H1 (cell line): ENCODE measurements around the gene RING1. TPM values are rescaled to one million over a fixed set of nuclear protein-coding genes. Genes with fewer than 3 reads are reported as not detected.
A peak's percentile ranks its signal among the peaks of the same experiment; 100 is the strongest.

ENCODE experiments used
- CTCF ChIA-PET: fragments of 300-600 bp; sonication (Branson Sonifier 250); formaldehyde crosslinking; loops from one replicate; lab custom pipeline; 2021; ENCODE audit not compliant: partially characterized antibody; lab: Charles Lee
- POLR2A ChIA-PET: fragments of 300-600 bp; sonication (Branson Sonifier 250); formaldehyde crosslinking; loops from one replicate; lab custom pipeline; 2021; ENCODE audit warnings: inconsistent platforms; ENCODE audit not compliant: partially characterized antibody; lab: Charles Lee
- DNase-seq, 2 experiments: peaks; one replicate each; pipeline versions ENCODE4 v3.0.0 to v3.0.0-alpha.2; 2010 to 2022; ENCODE audit warnings: low spot score in 2 of 2, low read depth in 1 of 2, mixed read lengths in 1 of 2
- FAIRE-seq: peaks from 2 replicates; lab custom pipeline; 2011; peaks lifted over from hg19 to GRCh38; lab: Jason Lieb, UNC
- H2AFZ ChIP-seq: 2 replicates; pipeline ENCODE4 v1.8.1; 2012; ENCODE audit warnings: low read length, inconsistent platforms
- H2AK5ac ChIP-seq: 2 replicates; pipeline ENCODE4 v1.6.1; 2013; ENCODE audit warnings: low read depth, low read length
- H2BK120ac ChIP-seq: replicated peaks from 2 replicates; pipeline ENCODE3; 2013; ENCODE audit warnings: low read depth, low read length, inconsistent platforms
- H2BK12ac ChIP-seq: 2 replicates; pipeline ENCODE4 v1.6.1; 2013; ENCODE audit warnings: low read depth, low read length
- H2BK15ac ChIP-seq: 2 replicates; pipeline ENCODE4 v1.6.1; 2013; ENCODE audit warnings: low read length
- H2BK20ac ChIP-seq: 2 replicates; pipeline ENCODE4 v1.6.1; 2013; ENCODE audit warnings: low read length
- H2BK5ac ChIP-seq: 2 replicates; pipeline ENCODE4 v1.6.1; 2013; ENCODE audit warnings: low read depth, low read length
- H3K14ac ChIP-seq: 2 replicates; pipeline ENCODE4 v1.6.1; 2013; ENCODE audit warnings: inconsistent platforms; ENCODE audit not compliant: insufficient read length
- H3K18ac ChIP-seq: 2 replicates; pipeline ENCODE4 v1.6.1; 2013; ENCODE audit warnings: low read length; ENCODE audit errors: extremely low read depth
- H3K23ac ChIP-seq: 2 replicates; pipeline ENCODE4 v1.6.1; 2013; ENCODE audit warnings: inconsistent platforms; ENCODE audit not compliant: insufficient read length
- H3K23me2 ChIP-seq: 2 replicates; pipeline ENCODE4 v1.6.1; 2013; ENCODE audit warnings: low read depth, low read length
- H3K27ac ChIP-seq: 2 replicates; pipeline ENCODE4 v1.6.1; 2011; ENCODE audit warnings: low read depth, low read length, inconsistent platforms
- H3K27me3 ChIP-seq, 4 experiments: replicated peaks in 1 of 4; 1 replicate in 1 of 4; 2 replicates in 3 of 4; pipeline versions ENCODE4 v1.6.1 to v1.8.1; 2011 to 2013; ENCODE audit warnings: low read length in 3 of 4, mild to moderate bottlenecking in 3 of 4, inconsistent platforms in 2 of 4, mixed read lengths in 2 of 4, moderate library complexity in 1 of 4; ENCODE audit not compliant: control insufficient read depth in 3 of 4, insufficient read depth in 3 of 4; ENCODE audit errors: extremely low read depth in 1 of 4
- H3K36me3 ChIP-seq, 4 experiments: 2 replicates each; pipeline versions ENCODE4 v1.6.1 to v1.8.1; 2011 to 2013; ENCODE audit warnings: mild to moderate bottlenecking in 4 of 4, low read length in 3 of 4, moderate library complexity in 2 of 4, control low read depth in 1 of 4, inconsistent platforms in 1 of 4; ENCODE audit not compliant: insufficient read depth in 4 of 4, control insufficient read depth in 2 of 4
- H3K4ac ChIP-seq: replicated peaks from 2 replicates; pipeline ENCODE3; 2013; ENCODE audit warnings: low read length, low read depth, mixed read lengths, inconsistent platforms; ENCODE audit not compliant: insufficient read length
- H3K4me1 ChIP-seq, 4 experiments: replicated peaks in 1 of 4; 1 replicate in 1 of 4; 2 replicates in 3 of 4; pipeline versions ENCODE4 v1.6.1 to v1.8.1; 2011 to 2013; ENCODE audit warnings: low read length in 3 of 4, inconsistent platforms in 2 of 4, mixed read lengths in 1 of 4; ENCODE audit not compliant: insufficient read depth in 4 of 4, control insufficient read depth in 3 of 4
- H3K4me2 ChIP-seq, 2 experiments: 2 replicates each; pipeline versions ENCODE4 v1.6.1 to v1.8.1; 2011 to 2013; ENCODE audit warnings: low read depth in 2 of 2, low read length in 2 of 2, control low read depth in 1 of 2, inconsistent platforms in 1 of 2, mild to moderate bottlenecking in 1 of 2; ENCODE audit not compliant: insufficient read depth in 1 of 2
- H3K4me3 ChIP-seq, 4 experiments: fragments of 200-600, 300-600 bp in 1 of 4; sonication (generic), shearing (Covaris generic), sonication (Bioruptor Twin) in 1 of 4; 2 replicates each; pipeline versions ENCODE4 v1.5.1 to v1.8.1; 2011 to 2016; ENCODE audit warnings: low read length in 4 of 4, low read depth in 3 of 4, control low read depth in 2 of 4, inconsistent platforms in 2 of 4, mild to moderate bottlenecking in 2 of 4, mixed read lengths in 1 of 4, moderate library complexity in 1 of 4; ENCODE audit not compliant: insufficient read depth in 2 of 4; ENCODE audit errors: extremely low read depth in 1 of 4
- H3K56ac ChIP-seq: replicated peaks from 2 replicates; pipeline ENCODE3; 2013; ENCODE audit warnings: low read depth, mild to moderate bottlenecking, mixed read lengths, low read length, inconsistent platforms; ENCODE audit not compliant: insufficient read length
- H3K79me1 ChIP-seq: 2 replicates; pipeline ENCODE4 v1.6.1; 2013; ENCODE audit warnings: low read depth, low read length, control low read depth
- H3K79me2 ChIP-seq, 2 experiments: 2 replicates each; pipeline versions ENCODE4 v1.6.1 to v1.8.1; 2012 to 2013; ENCODE audit warnings: low read length in 2 of 2, mild to moderate bottlenecking in 2 of 2, inconsistent platforms in 1 of 2; ENCODE audit not compliant: insufficient read depth in 2 of 2, control insufficient read depth in 1 of 2
- H3K9ac ChIP-seq, 4 experiments: replicated peaks in 1 of 4; 1 replicate in 1 of 4; 2 replicates in 3 of 4; pipeline versions ENCODE4 v1.6.1 to v1.8.1; 2011 to 2013; ENCODE audit warnings: low read depth in 3 of 4, low read length in 3 of 4, control low read depth in 2 of 4, mild to moderate bottlenecking in 2 of 4, moderate library complexity in 2 of 4, inconsistent platforms in 1 of 4; ENCODE audit errors: extremely low read depth in 1 of 4
- H3K9me3 ChIP-seq, 2 experiments: 2 replicates each; pipeline versions ENCODE4 v1.6.1 to v1.8.1; 2012 to 2013; ENCODE audit warnings: mild to moderate bottlenecking in 2 of 2, moderate library complexity in 2 of 2, control low read depth in 1 of 2, inconsistent platforms in 1 of 2, low read depth in 1 of 2, low read length in 1 of 2, mixed read lengths in 1 of 2; ENCODE audit not compliant: insufficient read depth in 2 of 2
- H4K20me1 ChIP-seq, 2 experiments: replicated peaks in 1 of 2; 2 replicates each; pipeline versions ENCODE3 to v1.8.1; 2011 to 2013; ENCODE audit warnings: inconsistent platforms in 2 of 2, low read length in 2 of 2, mild to moderate bottlenecking in 1 of 2; ENCODE audit not compliant: insufficient read depth in 2 of 2, control insufficient read depth in 1 of 2
- H4K5ac ChIP-seq: 2 replicates; pipeline ENCODE4 v1.6.1; 2013; ENCODE audit warnings: low read length, low read depth, mixed read lengths, inconsistent platforms; ENCODE audit not compliant: insufficient read length
- H4K8ac ChIP-seq: 2 replicates; pipeline ENCODE4 v1.8.0; 2013; ENCODE audit warnings: mild to moderate bottlenecking, moderate library complexity, low read length, inconsistent platforms; ENCODE audit not compliant: insufficient read depth; ENCODE audit errors: extremely low read depth
- H4K91ac ChIP-seq: replicated peaks from 2 replicates; pipeline ENCODE3; 2013; ENCODE audit warnings: low read length, mixed read lengths, inconsistent platforms; ENCODE audit not compliant: insufficient read length
- BRCA1 ChIP-seq: IDR thresholded peaks from 2 replicates; pipeline ENCODE4 v1.6.1; 2012; ENCODE audit warnings: low read depth, low read length, improper control_type of control experiment
- CEBPB ChIP-seq: IDR thresholded peaks from 2 replicates; pipeline ENCODE4 v1.6.1; 2012; ENCODE audit warnings: low read depth, low read length
- CHD2 ChIP-seq: IDR thresholded peaks from 2 replicates; pipeline ENCODE4 v1.6.1; 2012; ENCODE audit warnings: low read length, improper control_type of control experiment
- CREB1 ChIP-seq: IDR thresholded peaks from 2 replicates; pipeline ENCODE4 v1.6.1; 2012; ENCODE audit warnings: inconsistent platforms
- GTF2F1 ChIP-seq: IDR thresholded peaks from 2 replicates; pipeline ENCODE4 v1.6.1; 2012; ENCODE audit warnings: low read depth, low read length, improper control_type of control experiment, borderline replicate concordance
- KDM4A ChIP-seq: IDR thresholded peaks from one replicate; pipeline ENCODE4 v1.7.1; 2012; ENCODE audit warnings: low read depth, mild to moderate bottlenecking, moderate library complexity, low read length, inconsistent platforms; ENCODE audit not compliant: severe bottlenecking
- RBBP5 ChIP-seq: IDR thresholded peaks from 2 replicates; pipeline ENCODE4 v1.7.1; 2012; ENCODE audit warnings: low read depth, mild to moderate bottlenecking, inconsistent platforms, low read length, moderate library complexity, borderline replicate concordance
- RXRA ChIP-seq: IDR thresholded peaks from 2 replicates; pipeline ENCODE4 v1.6.1; 2011; ENCODE audit warnings: low read depth, mild to moderate bottlenecking, low read length, moderate library complexity; ENCODE audit not compliant: insufficient read depth
- TAF7 ChIP-seq: optimal IDR thresholded peaks from 2 replicates; pipeline ENCODE3; 2011; ENCODE audit warnings: low read depth, mild to moderate bottlenecking, inconsistent platforms, low read length, moderate library complexity, borderline replicate concordance
- WGBS, 2 experiments: shearing (Covaris generic) in 1 of 2; methylation state at CpG; one replicate each; pipeline versions ENCODE4 v1.1.6 to v1.1.7; 2013 to 2015; ENCODE audit warnings: low lambda C conversion rate in 2 of 2, mixed read lengths in 2 of 2, inconsistent platforms in 1 of 2, low coverage in 1 of 2, missing lambda C conversion rate in 1 of 2; ENCODE audit not compliant: insufficient replicate concordance in 2 of 2, insufficient coverage in 1 of 2, insufficient read length in 1 of 2; ENCODE audit errors: extremely low coverage in 1 of 2, missing lambda C conversion rate in 1 of 2; 5-methylcytosine and 5-hydroxymethylcytosine counted together
- polyA plus RNA-seq, 7 experiments: library from polyadenylated mRNA; depleted of rRNA in 3 of 7; stranded (reverse) in 5 of 7; unstranded in 2 of 7; fragments of >200 nt in 5 of 7; fragments of 200-250 nt in 2 of 7; gene quantifications; 1 replicate in 5 of 7; 2 replicates in 1 of 7; 4 replicates in 1 of 7; pipeline versions ENCODE4 v1.2.1 to v1.2.3, GENCODE V29; 2011 to 2013; ENCODE audit warnings: missing spikeins in 2 of 7, mixed read lengths in 2 of 7
- total RNA-seq: library from RNA; stranded (reverse); fragmentation: NEBNext Ultra II Directional; extraction: Animal tissue kit (Norgen Biotek cat#: 25700); gene quantifications from 2 replicates; pipeline ENCODE4 v1.2.1, GENCODE V29; 2021
- TF ChIP-seq, protein P1 (sequence below): IDR thresholded peaks from 2 replicates; pipeline ENCODE4 v1.6.1; 2012; ENCODE audit warnings: inconsistent platforms

RING1 gene
- total and polyA plus RNA-seq, 2 of the 8 experiments (the other 6 are each of a cell fraction or from before 2014, with no cell fraction given), result 16.4 to 26.0 TPM

GRCh38 chr6:33192671-33193602 lies 15.4 kb upstream of the RING1 start:
- H3K14ac ChIP-seq, result no peak overlapping the region
- no peak overlapping the region for H3K27ac ChIP-seq
- FAIRE-seq, result no peak
- peaks cover 0 to 13% (median 6%) of the 10 kb centered on the region in 4 experiments; a peak in 4 of 8 replicates for H3K36me3 ChIP-seq
- peaks cover 4 to 10% (median 9%) of the 10 kb centered on the region in 4 experiments for H3K4me1 ChIP-seq
- H3K4me3 ChIP-seq, result peak overlapping the region; percentile 72 to 79 (median 77)
- peaks cover 0 to 17% (median 15%) of the 10 kb centered on the region in 4 experiments; a peak in 6 of 7 replicates for H3K27me3 ChIP-seq
- H3K4me2 ChIP-seq, result peak overlapping the region; percentile 78 to 96
- H2BK20ac ChIP-seq, result no peak overlapping the region
- H3K23me2 ChIP-seq, result peaks cover 11% of the 10 kb centered on the region
- no peak overlapping the region for H3K56ac ChIP-seq
- H3K79me2 ChIP-seq, result no peaks in the 10 kb centered on the region
- H2AK5ac ChIP-seq, result no peak overlapping the region
- POLR2A ChIA-PET, result interaction anchor here (0.7 to 1.8 kb wide), 5 partner anchors 56 to 222 kb away, joined by 3 to 4 read pairs (median 4); no protein-coding TSS in a partner anchor
- no peak overlapping the region for H2BK120ac ChIP-seq
- H4K20me1 ChIP-seq, result peaks cover 0 to 5% of the 10 kb centered on the region in 2 experiments
- H4K5ac ChIP-seq, result no peak overlapping the region
- H3K79me1 ChIP-seq, result no peaks in the 10 kb centered on the region
- no peak overlapping the region for H2BK5ac ChIP-seq
- no peak overlapping the region for H3K23ac ChIP-seq
- no peak overlapping the region for H3K4ac ChIP-seq
- no peaks in the 10 kb centered on the region for H3K9me3 ChIP-seq
- CTCF ChIA-PET, result interaction anchor here (0.5 to 3.4 kb wide), 5 partner anchors 15 to 192 kb away, joined by 3 to 14 read pairs (median 9); no protein-coding TSS in a partner anchor
- peak overlapping the region in 1 of 4 experiments; percentile 51; a peak in 2 of 7 replicates for H3K9ac ChIP-seq
- H2BK15ac ChIP-seq, result no peak overlapping the region
- H4K91ac ChIP-seq, result no peak overlapping the region
- peak in 1 of 2 experiments; percentile 71 for DNase-seq
- peak overlapping the region; percentile 86; the same call in 1 of the 2 replicates for H2AFZ ChIP-seq
- 4% methylated on average over 38 of the region's 72 CpGs; no CpG with 5 or more reads in 1 of the 2 experiments for WGBS, 2 experiments
- no peak overlapping the region for H2BK12ac ChIP-seq
- H4K8ac ChIP-seq, result peak overlapping the region; percentile 86
- peak overlapping the region; percentile 78 for H3K18ac ChIP-seq
- TF ChIP-seq, protein P1, sequence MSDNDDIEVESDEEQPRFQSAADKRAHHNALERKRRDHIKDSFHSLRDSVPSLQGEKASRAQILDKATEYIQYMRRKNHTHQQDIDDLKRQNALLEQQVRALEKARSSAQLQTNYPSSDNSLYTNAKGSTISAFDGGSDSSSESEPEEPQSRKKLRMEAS, result no peak
- TF ChIP-seq RBBP5 (peak; percentile 57; the same call in 1 of the 2 replicates), KDM4A (peak; percentile 83), BRCA1 (no peak), RXRA (no peak), TAF7 (no peak), CREB1 (no peak), CEBPB (no peak), CHD2 (no peak), GTF2F1 (no peak)
